GM12865 (cell line): ENCODE measurements around the gene MED27.

ENCODE experiments used
- DNase-seq: peaks from one replicate; pipeline ENCODE4 v3.0.0; 2010; ENCODE audit warnings: low read depth
- H3K4me3 ChIP-seq: 2 replicates; pipeline ENCODE4 v1.5.1; 2011; ENCODE audit warnings: mild to moderate bottlenecking, low read depth, low read length, control low read depth
- TF ChIP-seq, protein P1 (sequence below): IDR thresholded peaks from 2 replicates; pipeline ENCODE4 v1.5.1; 2011; ENCODE audit warnings: low read length, control low read depth, low read depth, inconsistent platforms; ENCODE audit not compliant: insufficient read depth; ENCODE audit errors: missing control alignments

MED27 gene

DNA sequence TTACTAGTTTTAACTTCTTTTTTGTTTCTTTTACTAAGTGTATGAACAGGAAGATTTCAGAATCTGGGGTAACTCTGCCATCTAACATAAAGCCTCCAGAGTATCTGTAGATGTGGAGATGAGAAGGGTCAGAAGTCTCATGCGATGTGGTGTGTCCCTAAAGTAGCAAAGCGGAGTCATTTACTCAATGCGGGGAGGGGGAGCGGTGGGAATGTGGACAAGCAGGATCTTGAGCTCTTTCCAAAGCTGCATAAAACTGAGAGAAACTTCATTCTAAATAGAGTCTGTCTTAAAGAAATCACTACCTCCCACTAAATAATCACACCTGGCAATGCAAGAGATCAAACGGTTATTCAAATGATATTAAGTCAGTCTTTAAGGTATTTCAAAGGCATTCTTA lies 92.4 kb downstream of the MED27 start:
- TF ChIP-seq, protein P1, sequence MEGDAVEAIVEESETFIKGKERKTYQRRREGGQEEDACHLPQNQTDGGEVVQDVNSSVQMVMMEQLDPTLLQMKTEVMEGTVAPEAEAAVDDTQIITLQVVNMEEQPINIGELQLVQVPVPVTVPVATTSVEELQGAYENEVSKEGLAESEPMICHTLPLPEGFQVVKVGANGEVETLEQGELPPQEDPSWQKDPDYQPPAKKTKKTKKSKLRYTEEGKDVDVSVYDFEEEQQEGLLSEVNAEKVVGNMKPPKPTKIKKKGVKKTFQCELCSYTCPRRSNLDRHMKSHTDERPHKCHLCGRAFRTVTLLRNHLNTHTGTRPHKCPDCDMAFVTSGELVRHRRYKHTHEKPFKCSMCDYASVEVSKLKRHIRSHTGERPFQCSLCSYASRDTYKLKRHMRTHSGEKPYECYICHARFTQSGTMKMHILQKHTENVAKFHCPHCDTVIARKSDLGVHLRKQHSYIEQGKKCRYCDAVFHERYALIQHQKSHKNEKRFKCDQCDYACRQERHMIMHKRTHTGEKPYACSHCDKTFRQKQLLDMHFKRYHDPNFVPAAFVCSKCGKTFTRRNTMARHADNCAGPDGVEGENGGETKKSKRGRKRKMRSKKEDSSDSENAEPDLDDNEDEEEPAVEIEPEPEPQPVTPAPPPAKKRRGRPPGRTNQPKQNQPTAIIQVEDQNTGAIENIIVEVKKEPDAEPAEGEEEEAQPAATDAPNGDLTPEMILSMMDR: no peak
- no peak for DNase-seq
- no peak overlapping the region for H3K4me3 ChIP-seq

DNA sequence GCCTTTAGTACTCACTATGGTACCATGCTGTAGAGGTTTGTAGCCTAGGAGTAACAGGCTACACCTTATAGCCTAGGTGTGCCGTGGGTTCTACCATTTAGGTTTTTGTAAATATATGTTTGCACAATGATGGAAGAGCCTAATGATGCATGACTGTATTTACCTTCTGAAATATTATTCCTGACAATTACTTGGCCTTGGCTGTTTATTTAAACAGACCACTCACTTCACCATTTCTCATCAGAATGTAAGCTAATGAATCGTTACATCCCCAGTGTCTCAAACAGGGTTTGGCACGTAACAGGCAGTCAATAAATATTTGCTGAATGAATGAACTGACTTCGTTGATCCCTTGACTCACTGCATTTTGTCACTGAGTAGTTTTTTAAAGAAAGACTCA lies 93.1 kb downstream of the MED27 start:
- DNase-seq: no peak
- H3K4me3 ChIP-seq: no peak overlapping the region
- TF ChIP-seq, protein P1: no peak

DNA sequence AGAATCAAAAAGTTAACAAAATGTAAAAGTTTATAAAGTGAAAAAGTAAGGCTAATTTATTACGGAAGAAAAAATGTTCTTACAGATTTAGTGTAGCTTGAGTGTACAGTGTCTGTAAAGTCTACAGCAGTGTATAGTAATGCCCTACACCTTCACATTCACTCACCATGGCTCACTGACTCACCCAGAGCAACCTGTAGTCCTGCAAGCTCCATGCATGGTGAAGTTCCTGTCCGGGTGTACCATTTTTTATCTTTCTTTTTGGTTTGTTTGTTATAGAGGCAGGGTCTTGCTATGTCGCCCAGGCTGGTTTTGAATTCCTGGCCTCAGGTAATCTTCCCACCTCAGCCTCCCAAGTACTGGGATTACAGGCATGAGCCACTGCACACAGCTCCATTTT lies 93.6 kb downstream of the MED27 start:
- DNase-seq: no peak
- H3K4me3 ChIP-seq: no peak overlapping the region
- TF ChIP-seq, protein P1: no peak

DNA sequence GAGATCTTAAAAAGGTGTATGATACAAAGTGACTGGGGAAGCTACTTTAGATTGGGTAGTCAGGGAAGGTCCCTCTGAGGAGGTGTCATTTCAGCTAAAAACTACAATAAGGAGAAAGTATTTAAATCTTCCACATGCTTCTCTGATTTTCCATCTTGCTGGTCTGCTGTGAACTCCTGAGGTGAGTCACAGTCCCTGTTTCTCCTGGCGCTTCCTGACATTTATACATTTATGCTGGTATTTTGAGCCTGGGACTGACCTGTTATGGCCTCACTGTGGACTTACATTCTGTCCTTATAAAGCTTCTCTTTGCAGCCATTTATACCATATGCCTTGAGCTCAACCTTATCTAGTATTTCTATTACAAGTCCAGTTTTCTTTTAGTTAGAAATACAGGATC lies 95.1 kb downstream of the MED27 start:
- no peak for DNase-seq
- TF ChIP-seq, protein P1: no peak
- no peak overlapping the region for H3K4me3 ChIP-seq

DNA sequence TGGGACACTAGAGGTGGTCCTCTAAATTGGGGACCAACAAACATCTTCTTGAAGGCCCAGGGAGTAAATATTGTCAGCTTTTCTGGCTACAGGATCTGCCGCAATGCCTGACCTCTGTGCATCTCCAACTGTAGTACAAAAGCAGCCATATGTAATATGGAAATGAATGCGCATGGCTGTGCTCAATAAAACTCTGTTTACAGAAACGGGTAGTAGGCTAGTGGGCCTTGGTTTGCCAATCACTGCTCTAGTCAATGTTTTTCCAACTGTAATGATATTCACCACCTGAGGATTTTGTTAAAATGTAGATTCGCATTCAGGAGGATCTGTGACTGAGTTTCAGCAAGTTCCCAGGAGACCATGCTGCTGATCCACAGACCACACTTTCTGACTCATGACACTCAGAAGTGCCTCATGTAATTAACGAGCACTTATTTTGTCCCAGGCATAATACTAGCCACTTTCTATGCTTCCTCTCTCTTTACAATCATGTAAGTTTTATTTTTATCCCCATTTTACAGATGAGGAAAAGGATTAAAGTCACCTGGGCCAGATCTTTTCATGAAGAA lies 96.9 kb downstream of the MED27 start:
- DNase-seq: peak; percentile 27
- TF ChIP-seq, protein P1: no peak
- no peak overlapping the region for H3K4me3 ChIP-seq

DNA sequence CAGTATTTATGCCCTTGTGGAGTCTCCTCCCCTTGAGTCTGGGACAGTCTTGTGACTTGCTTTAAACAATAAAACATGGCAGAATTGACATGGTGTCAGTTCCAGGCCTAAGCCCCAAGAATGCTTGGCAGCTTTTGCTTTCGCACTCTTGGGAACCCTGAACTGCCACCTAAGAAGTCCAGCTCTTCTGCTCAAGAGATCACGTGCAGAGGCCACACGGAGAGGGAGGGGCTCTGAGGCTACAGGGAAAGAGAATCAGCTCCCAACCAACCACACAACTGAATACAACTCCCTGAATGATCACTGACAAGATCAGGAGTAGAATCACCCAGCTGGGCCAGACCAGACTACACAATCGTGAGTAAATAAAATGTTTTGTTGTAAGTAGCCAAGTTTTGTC lies 97.6 kb downstream of the MED27 start:
- H3K4me3 ChIP-seq: no peak overlapping the region
- TF ChIP-seq, protein P1: no peak
- DNase-seq: no peak

DNA sequence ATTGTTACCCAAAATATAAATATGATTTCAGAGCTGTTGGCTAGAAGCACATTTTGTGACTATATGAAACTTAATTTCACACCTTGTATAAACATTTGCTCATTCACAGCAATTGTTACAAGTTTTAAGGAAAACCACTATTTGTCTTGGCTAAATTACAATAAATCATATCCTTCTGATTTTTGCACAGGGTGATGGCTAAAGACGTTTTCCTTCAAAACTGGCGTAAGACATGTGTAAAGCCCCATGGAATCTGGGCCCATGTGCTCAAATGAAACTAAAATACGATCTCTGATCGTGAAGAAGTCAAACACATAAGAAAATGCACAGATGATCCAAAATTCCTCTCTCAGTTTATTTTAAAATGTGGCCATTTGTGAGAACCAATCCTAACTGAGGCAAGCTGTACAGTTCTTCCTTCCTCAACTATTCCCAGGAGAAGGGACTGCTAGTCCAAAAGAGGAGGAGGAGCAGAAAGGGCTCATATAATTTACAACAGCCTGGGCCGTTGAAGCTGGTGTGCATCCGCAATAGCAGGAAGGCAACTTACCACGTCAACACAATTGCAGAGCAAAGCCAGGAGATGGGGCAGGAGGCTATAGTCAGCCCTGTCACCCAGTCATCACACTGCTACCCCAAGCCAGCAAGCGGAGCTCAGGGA lies 98.4 kb downstream of the MED27 start:
- no peak for DNase-seq
- TF ChIP-seq, protein P1: no peak
- H3K4me3 ChIP-seq: no peak overlapping the region
